MM.1S (cell line): Measurements from ENCODE around the gene BTC.
"Not testable (repeated sequence)": the region's sequence is repeated elsewhere in the genome, so short reads cannot be mapped to it uniquely, and the experiment has no call there.

Experiments
- DNase-seq: peaks from one replicate; pipeline ENCODE4 v3.0.0-alpha.2; 2015
- H2AFZ ChIP-seq: fragments of 300-600 bp; sonication (generic); 2 replicates; pipeline ENCODE4 v1.6.0; 2016; ENCODE audit warnings: antibody characterized with exemption, low read length
- H3F3A ChIP-seq: fragments of 300-600 bp; sonication (generic); 2 replicates; pipeline ENCODE4 v1.6.1; 2016; ENCODE audit warnings: mild to moderate bottlenecking, antibody characterized with exemption, low read length, moderate library complexity, mixed read lengths; ENCODE audit not compliant: insufficient read depth
- H3K27ac ChIP-seq: fragments of 300-600 bp; sonication (generic); 2 replicates; pipeline ENCODE4 v1.5.1; 2016; ENCODE audit warnings: mild to moderate bottlenecking, low read length
- H3K27me3 ChIP-seq: fragments of 300-600 bp; sonication (generic); replicated peaks from 2 replicates; pipeline ENCODE4 v1.6.0; 2016; ENCODE audit warnings: low read length; ENCODE audit not compliant: insufficient read depth
- H3K36me3 ChIP-seq: fragments of 300-600 bp; sonication (generic); replicated peaks from 2 replicates; pipeline ENCODE4 v1.6.1; 2016; ENCODE audit warnings: mild to moderate bottlenecking, low read length, mixed read lengths; ENCODE audit not compliant: insufficient read depth
- H3K4me1 ChIP-seq: fragments of 300-600 bp; sonication (generic); 2 replicates; pipeline ENCODE4 v1.6.1; 2016; ENCODE audit warnings: low read length, mixed read lengths
- H3K4me2 ChIP-seq: fragments of 300-600 bp; sonication (generic); 2 replicates; pipeline ENCODE4 v1.6.0; 2016; ENCODE audit warnings: low read depth, low read length
- H3K4me3 ChIP-seq: fragments of 300-600 bp; sonication (generic); 2 replicates; pipeline ENCODE4 v1.5.1; 2016; ENCODE audit warnings: low read length, mixed read lengths
- H3K79me2 ChIP-seq: fragments of 300-600 bp; sonication (generic); 2 replicates; pipeline ENCODE4 v1.6.1; 2016; ENCODE audit warnings: mixed run types, low read length, mixed read lengths
- H3K9ac ChIP-seq: fragments of 300-600 bp; sonication (generic); 2 replicates; pipeline ENCODE4 v1.6.1; 2016; ENCODE audit warnings: low read length, mixed read lengths
- H3K9me2 ChIP-seq: fragments of 300-600 bp; sonication (generic); replicated peaks from 2 replicates; pipeline ENCODE4 v1.6.1; 2016; ENCODE audit warnings: mild to moderate bottlenecking, low read length, mixed read lengths; ENCODE audit not compliant: insufficient read depth
- H3K9me3 ChIP-seq: fragments of 300-600 bp; sonication (generic); replicated peaks from 2 replicates; pipeline ENCODE4 v1.6.1; 2016; ENCODE audit warnings: mild to moderate bottlenecking, low read length, mixed read lengths; ENCODE audit not compliant: insufficient read depth
- H4K20me1 ChIP-seq: fragments of 300-600 bp; sonication (generic); 2 replicates; pipeline ENCODE4 v1.6.1; 2016; ENCODE audit warnings: mild to moderate bottlenecking, low read length, moderate library complexity, mixed read lengths; ENCODE audit not compliant: insufficient read depth
- EZH2 ChIP-seq: fragments of 300-600 bp; sonication (generic); optimal IDR thresholded peaks from 2 replicates; pipeline ENCODE3; 2017; ENCODE audit warnings: low read depth, mild to moderate bottlenecking, antibody characterized with exemption, low read length, mixed read lengths
- EZH2phosphoT487 ChIP-seq: fragments of 300-600 bp; sonication (generic); IDR thresholded peaks from 2 replicates; pipeline ENCODE4 v1.6.1; 2018; ENCODE audit warnings: antibody characterized with exemption, low read length
- TF ChIP-seq, protein P1 (sequence below): fragments of 300-600 bp; sonication (generic); IDR thresholded peaks from 2 replicates; pipeline ENCODE4 v1.5.1; 2016; ENCODE audit warnings: antibody characterized with exemption, low read length, mixed read lengths

The BTC gene

DNA sequence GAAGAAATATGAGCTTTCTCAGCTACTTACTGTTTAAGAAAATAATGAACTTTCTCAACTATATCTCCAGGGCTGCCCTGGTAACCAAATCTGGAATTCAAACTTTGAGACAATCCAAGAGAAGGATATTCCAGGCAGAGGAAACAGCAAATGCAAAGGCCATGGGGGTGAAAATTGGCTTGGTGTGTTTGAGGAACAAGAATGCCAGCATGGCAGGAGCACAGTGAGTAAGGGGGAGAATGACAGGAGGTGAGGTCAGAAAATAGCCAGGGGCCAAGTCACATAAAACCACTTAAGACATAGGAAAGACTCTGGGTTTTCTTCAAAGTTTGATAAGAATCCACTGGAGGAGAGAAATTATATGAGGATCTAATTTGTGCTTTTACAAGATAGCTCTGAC, 27.2 kb upstream of the BTC start:
- Histone ChIP-seq H3K9ac (no peak overlapping the region), H3K27ac (no peak overlapping the region), H4K20me1 (no peaks in the 10 kb centered on the region), H2AFZ (no peak overlapping the region), H3K4me1 (peaks cover 34% of the 10 kb centered on the region), H3K9me3 (no peaks in the 10 kb centered on the region), H3K79me2 (no peaks in the 10 kb centered on the region), H3K36me3 (no peaks in the 10 kb centered on the region), H3F3A (peaks cover 22% of the 10 kb centered on the region), H3K9me2 (no peaks in the 10 kb centered on the region), H3K4me2 (no peak overlapping the region), H3K4me3 (no peak overlapping the region), H3K27me3 (no peaks in the 10 kb centered on the region)
- no peak for DNase-seq
- no peak for TF ChIP-seq EZH2phosphoT487
- no peak for TF ChIP-seq EZH2
- TF ChIP-seq, protein P1, sequence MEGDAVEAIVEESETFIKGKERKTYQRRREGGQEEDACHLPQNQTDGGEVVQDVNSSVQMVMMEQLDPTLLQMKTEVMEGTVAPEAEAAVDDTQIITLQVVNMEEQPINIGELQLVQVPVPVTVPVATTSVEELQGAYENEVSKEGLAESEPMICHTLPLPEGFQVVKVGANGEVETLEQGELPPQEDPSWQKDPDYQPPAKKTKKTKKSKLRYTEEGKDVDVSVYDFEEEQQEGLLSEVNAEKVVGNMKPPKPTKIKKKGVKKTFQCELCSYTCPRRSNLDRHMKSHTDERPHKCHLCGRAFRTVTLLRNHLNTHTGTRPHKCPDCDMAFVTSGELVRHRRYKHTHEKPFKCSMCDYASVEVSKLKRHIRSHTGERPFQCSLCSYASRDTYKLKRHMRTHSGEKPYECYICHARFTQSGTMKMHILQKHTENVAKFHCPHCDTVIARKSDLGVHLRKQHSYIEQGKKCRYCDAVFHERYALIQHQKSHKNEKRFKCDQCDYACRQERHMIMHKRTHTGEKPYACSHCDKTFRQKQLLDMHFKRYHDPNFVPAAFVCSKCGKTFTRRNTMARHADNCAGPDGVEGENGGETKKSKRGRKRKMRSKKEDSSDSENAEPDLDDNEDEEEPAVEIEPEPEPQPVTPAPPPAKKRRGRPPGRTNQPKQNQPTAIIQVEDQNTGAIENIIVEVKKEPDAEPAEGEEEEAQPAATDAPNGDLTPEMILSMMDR, result no peak

DNA sequence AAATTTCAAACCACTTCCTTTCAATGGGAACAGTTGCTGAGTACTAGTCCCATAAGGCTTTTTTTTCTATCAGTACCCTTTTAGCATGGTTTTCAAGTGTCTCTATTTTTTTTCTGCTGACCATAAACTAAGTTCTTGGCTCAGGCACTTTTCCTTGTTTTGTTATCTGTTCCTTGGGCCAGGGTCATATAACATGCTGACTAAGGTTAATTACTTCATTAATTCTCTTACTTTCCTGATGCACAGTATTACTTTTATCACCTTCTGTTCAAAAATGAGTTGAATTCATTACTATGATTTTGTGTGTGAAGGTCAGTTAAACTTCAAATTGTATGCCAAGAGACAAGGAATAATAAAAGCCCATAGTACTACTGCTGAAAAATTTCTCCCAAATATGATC, 19.7 kb upstream of the BTC start:
- Histone ChIP-seq H3K36me3 (no peaks in the 10 kb centered on the region), H3K9me3 (no peaks in the 10 kb centered on the region), H3K27me3 (no peaks in the 10 kb centered on the region), H3K4me1 (no peaks in the 10 kb centered on the region), H2AFZ (no peak overlapping the region), H3K9me2 (no peaks in the 10 kb centered on the region), H3F3A (no peaks in the 10 kb centered on the region), H3K27ac (no peak overlapping the region), H3K4me2 (no peak overlapping the region), H3K79me2 (no peaks in the 10 kb centered on the region), H3K9ac (no peak overlapping the region), H3K4me3 (no peak overlapping the region), H4K20me1 (no peaks in the 10 kb centered on the region)
- TF ChIP-seq, protein P1, result no peak
- TF ChIP-seq EZH2phosphoT487 (no peak), EZH2 (no peak)
- DNase-seq, result no peak

DNA sequence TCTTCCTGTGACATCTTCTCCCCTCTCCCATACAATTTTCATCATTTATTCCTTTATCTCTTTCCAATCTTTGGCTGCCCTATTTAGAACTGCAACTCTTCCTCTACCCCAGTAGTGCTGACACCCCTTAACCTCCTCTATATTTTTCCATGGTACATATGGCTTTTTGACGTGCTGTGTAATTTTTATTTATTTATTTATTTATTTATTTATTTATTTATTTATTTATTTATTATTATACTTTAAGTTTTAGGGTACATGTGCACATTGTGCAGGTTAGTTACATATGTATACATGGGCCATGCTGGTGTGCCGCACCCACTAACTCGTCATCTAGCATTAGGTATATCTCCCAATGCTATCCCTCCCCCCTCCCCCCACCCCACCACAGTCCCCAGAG, 17.7 kb upstream of the BTC start:
- not testable (repeated sequence) for H3F3A ChIP-seq, H3K9ac ChIP-seq, H4K20me1 ChIP-seq, H3K9me3 ChIP-seq, DNase-seq, H2AFZ ChIP-seq, H3K9me2 ChIP-seq, H3K27ac ChIP-seq, H3K4me1 ChIP-seq, H3K27me3 ChIP-seq, H3K79me2 ChIP-seq, H3K4me2 ChIP-seq, H3K4me3 ChIP-seq, H3K36me3 ChIP-seq

DNA sequence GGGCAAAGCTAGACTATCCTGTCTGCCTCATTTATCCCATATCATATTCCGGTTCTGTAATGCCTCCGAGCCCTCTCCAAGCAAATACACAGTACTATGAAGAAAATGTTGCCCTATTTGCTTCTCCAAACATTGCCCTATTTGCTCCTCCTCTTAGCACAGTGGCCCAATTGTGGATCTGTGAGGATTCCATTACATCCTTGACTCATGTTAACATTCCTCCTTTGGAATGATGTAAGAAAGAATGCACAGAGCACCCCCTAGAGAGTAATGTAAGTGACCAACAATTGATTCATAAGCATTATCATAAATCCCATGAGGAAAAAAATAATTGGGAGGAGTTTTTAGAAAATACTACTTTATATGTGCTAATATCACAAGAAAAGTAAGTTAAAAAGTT, 11.3 kb upstream of the BTC start:
- Histone ChIP-seq H3F3A (no peaks in the 10 kb centered on the region), H3K9ac (no peak overlapping the region), H2AFZ (no peak overlapping the region), H3K27me3 (no peaks in the 10 kb centered on the region), H3K4me2 (no peak overlapping the region), H3K4me1 (no peaks in the 10 kb centered on the region), H4K20me1 (no peaks in the 10 kb centered on the region), H3K79me2 (no peaks in the 10 kb centered on the region), H3K4me3 (no peak overlapping the region), H3K27ac (no peak overlapping the region), H3K9me3 (no peaks in the 10 kb centered on the region), H3K36me3 (no peaks in the 10 kb centered on the region), H3K9me2 (no peaks in the 10 kb centered on the region)
- TF ChIP-seq EZH2phosphoT487 (no peak), EZH2 (no peak)
- TF ChIP-seq, protein P1, result no peak
- no peak for DNase-seq
